Subcutaneous abdominal adipose tissue (tissue), 5 donors: Measurements from ENCODE around the gene UBE2C.
A peak's percentile ranks its signal among the peaks of the same experiment; 100 is the strongest.

Experiments
- H3K27ac ChIP-seq: one replicate; pipeline ENCODE4 v1.7.0; 2013; ENCODE audit warnings: low read depth, mild to moderate bottlenecking, inconsistent platforms, low read length, moderate library complexity
- H3K27me3 ChIP-seq, 5 donors: one replicate each; pipeline ENCODE4 v1.7.0; 2013; ENCODE audit warnings: low read length in 5 of 5, inconsistent platforms in 1 of 5; ENCODE audit not compliant: control insufficient read depth in 5 of 5, insufficient read depth in 4 of 5
- H3K36me3 ChIP-seq, 5 donors: one replicate each; pipeline ENCODE4 v1.7.0; 2013; ENCODE audit warnings: low read length in 5 of 5; ENCODE audit not compliant: control insufficient read depth in 5 of 5, insufficient read depth in 5 of 5
- H3K4me1 ChIP-seq, 5 donors: one replicate each; pipeline ENCODE4 v1.7.0; 2013; ENCODE audit warnings: low read length in 5 of 5, mild to moderate bottlenecking in 3 of 5, moderate library complexity in 1 of 5; ENCODE audit not compliant: control insufficient read depth in 5 of 5, insufficient read depth in 5 of 5
- H3K4me3 ChIP-seq, 5 donors: one replicate each; pipeline ENCODE4 v1.7.0; 2013; ENCODE audit warnings: low read length in 5 of 5, low read depth in 1 of 5
- H3K9ac ChIP-seq, 5 donors: one replicate each; pipeline ENCODE4 v1.7.0; 2013; ENCODE audit warnings: low read length in 5 of 5, mild to moderate bottlenecking in 4 of 5, moderate library complexity in 3 of 5
- H3K9me3 ChIP-seq, 5 donors: one replicate each; pipeline ENCODE4 v1.7.0; 2013; ENCODE audit warnings: low read length in 5 of 5; ENCODE audit not compliant: control insufficient read depth in 5 of 5
- donor health status: healthy.
- donor health status: healthy.
- donor health status: healthy.
- donor health status: healthy.
- donor health status: healthy.

UBE2C gene

DNA sequence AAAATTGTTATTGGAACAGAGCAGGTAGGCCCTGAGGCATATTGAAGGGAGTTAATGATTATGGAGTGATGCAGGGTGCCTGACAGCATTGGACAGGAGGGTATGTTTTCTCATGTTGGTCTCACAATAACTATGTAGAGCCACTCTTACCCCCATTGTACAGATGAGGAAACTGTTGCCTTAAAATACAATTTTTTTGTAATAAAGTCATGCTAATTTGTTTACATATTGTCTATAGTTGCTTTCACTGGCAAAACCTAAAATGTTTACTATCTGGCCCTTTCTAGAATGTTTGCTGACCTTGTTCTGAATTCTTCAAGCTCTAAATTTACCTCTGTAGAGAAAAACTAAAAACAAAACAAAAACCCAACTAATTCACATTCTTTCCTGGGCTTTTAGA, 39.1 kb downstream of the UBE2C start:
- Histone ChIP-seq H3K27ac (no peak overlapping the region), H3K9me3 (no peaks in the 10 kb centered on the region), H3K27me3 (no peaks in the 10 kb centered on the region), H3K9ac (no peak overlapping the region), H3K4me3 (no peak overlapping the region), H3K36me3 (peaks cover 5 to 54% (median 30%) of the 10 kb centered on the region in 5 donors), H3K4me1 (peaks cover 0 to 20% (median 17%) of the 10 kb centered on the region in 5 donors)

GRCh38 chr20:45852326-45852725, 39.9 kb downstream of the UBE2C start:
- Histone ChIP-seq H3K36me3 (peaks cover 5 to 47% (median 25%) of the 10 kb centered on the region in 5 donors), H3K9ac (no peak overlapping the region), H3K27me3 (no peaks in the 10 kb centered on the region), H3K27ac (no peak overlapping the region), H3K4me3 (no peak overlapping the region), H3K4me1 (peaks cover 0 to 26% (median 22%) of the 10 kb centered on the region in 5 donors), H3K9me3 (no peaks in the 10 kb centered on the region)

DNA sequence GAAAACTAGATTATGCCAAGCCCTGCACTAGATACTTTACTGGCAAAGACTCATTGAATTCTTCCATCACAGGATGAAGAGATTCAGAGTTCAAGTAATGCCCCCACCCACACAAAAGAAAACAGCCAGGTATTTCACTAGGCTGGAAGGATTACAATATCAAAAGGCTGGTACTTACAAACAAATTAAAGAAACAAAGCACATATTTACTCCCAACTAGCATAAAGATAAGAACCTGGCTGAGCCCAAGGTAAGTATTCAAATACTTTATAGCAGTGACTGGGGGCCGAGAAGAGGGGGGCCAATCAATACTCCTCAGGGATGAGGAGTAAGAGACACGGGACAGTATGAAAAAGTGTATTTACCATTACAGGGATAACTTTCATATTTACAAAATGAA, 41.0 kb downstream of the UBE2C start:
- H3K4me3 ChIP-seq = no peak overlapping the region
- H3K4me1 ChIP-seq = peaks cover 0 to 37% (median 31%) of the 10 kb centered on the region in 5 donors
- no peaks in the 10 kb centered on the region for H3K9me3 ChIP-seq
- no peak overlapping the region for H3K9ac ChIP-seq
- peaks cover 5 to 41% (median 18%) of the 10 kb centered on the region in 5 donors for H3K36me3 ChIP-seq
- H3K27ac ChIP-seq = no peak overlapping the region
- no peaks in the 10 kb centered on the region for H3K27me3 ChIP-seq

GRCh38 chr20:45857114-45857881, 44.9 kb downstream of the UBE2C start, which contains the start of the genes ACOT8 and ZSWIM3:
Gene ACOT8, minus strand, starts transcription at chr20:45857392. Its CDS starts 77 bp downstream, at chr20:45857315.
Gene ZSWIM3, plus strand, starts transcription at chr20:45857614. Its CDS starts 212 bp downstream, at chr20:45857826.
- Histone ChIP-seq H3K4me3 (peak within 1 kb of the TSS; percentile 89 to 99 (median 97)), H3K36me3 (peaks cover 4 to 22% (median 9%) of the 10 kb centered on the region in 5 donors), H3K27ac (peak within 1 kb of the TSS; percentile 83), H3K27me3 (no peaks in the 10 kb centered on the region), H3K4me1 (peaks cover 0 to 38% (median 32%) of the 10 kb centered on the region in 5 donors), H3K9ac (peak within 1 kb of the TSS; percentile 68 to 93 (median 87)), H3K9me3 (no peaks in the 10 kb centered on the region)

- Histone ChIP-seq H3K4me1 (peaks cover 0 to 38% (median 32%) of the 10 kb centered on the region in 5 donors), H3K9me3 (no peaks in the 10 kb centered on the region), H3K9ac (peak overlapping the region; percentile 63 to 91 (median 82)), H3K36me3 (peaks cover 2 to 20% (median 9%) of the 10 kb centered on the region in 5 donors), H3K27me3 (no peaks in the 10 kb centered on the region), H3K4me3 (peak overlapping the region; percentile 89 to 99 (median 97)), H3K27ac (peak overlapping the region; percentile 83)
These were observed 45.4 kb downstream of the UBE2C start for GRCh38 chr20:45857882-45858216.

DNA sequence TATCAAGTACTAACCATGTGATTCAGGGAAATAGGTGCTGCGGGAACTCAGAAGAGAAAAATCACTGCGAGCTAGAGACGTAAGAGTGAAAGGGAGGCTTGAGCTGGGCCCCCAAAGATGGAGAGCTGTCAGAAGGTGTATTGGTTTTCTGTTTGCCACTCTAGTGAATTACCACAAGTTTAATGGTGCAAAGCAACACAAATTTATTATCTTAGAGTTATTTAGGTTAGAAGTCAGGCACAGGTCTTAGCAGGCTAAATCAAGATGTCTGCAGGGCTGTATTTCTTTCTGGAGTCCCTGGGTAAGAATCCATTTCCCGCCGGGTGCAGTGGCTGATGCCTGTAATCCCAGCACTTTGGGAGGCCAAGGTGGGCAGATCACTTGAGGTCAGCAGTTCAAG, 47.5 kb downstream of the UBE2C start:
- Histone ChIP-seq H3K27me3 (no peaks in the 10 kb centered on the region), H3K36me3 (peaks cover 0 to 5% (median under 1%) of the 10 kb centered on the region in 5 donors), H3K4me1 (peaks cover 0 to 32% (median 29%) of the 10 kb centered on the region in 5 donors), H3K4me3 (no peak overlapping the region), H3K27ac (no peak overlapping the region), H3K9me3 (no peaks in the 10 kb centered on the region), H3K9ac (no peak overlapping the region)

DNA sequence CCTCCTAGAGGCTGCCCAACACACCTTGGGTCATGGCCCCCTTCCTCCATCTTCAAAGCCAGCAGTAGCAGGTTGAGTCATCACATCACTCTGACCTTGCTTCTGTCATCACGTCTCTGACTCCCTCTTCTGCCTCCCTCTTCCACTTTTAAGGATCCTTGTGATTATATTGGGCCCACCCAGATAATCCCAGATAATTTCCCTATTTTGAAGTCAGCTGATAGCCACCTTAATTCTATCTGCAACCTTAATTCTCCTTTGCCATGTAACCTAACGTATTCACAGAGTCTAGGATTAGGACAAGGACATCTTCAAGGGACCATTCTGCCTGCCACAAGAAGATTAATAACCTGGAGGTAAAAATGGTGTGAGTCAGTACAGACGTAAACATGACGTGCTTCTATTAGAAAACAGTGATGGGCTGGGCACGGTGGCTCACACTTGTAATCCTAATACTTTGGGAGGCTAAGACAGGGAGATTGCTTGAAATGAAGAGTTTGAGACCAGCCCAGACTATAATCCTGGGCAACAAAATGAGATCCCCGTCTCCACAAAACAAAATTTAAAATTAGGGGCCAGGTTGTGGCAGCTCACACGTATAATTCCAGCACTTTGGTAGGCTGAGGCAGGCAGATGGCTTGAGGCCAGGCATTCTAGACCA, 48.2 kb downstream of the UBE2C start:
- Histone ChIP-seq H3K4me1 (peaks cover 0 to 26% (median 23%) of the 10 kb centered on the region in 5 donors), H3K4me3 (no peak overlapping the region), H3K27ac (no peak overlapping the region), H3K36me3 (peaks cover 0 to 3% (median 0%) of the 10 kb centered on the region in 5 donors), H3K27me3 (no peaks in the 10 kb centered on the region), H3K9ac (no peak overlapping the region), H3K9me3 (no peaks in the 10 kb centered on the region)

GRCh38 chr20:45861221-45862075, 49.0 kb downstream of the UBE2C start:
- peaks cover 0 to 18% (median 15%) of the 10 kb centered on the region in 5 donors for H3K4me1 ChIP-seq
- no peak overlapping the region for H3K4me3 ChIP-seq
- H3K27ac ChIP-seq = no peak overlapping the region

GRCh38 chr20:45863543-45864470, 51.4 kb downstream of the UBE2C start:
- H3K4me3 ChIP-seq = no peak overlapping the region
- H3K27ac ChIP-seq = no peak overlapping the region

More at GRCh38 chr20:45861221-45862075, 49.0 kb downstream of the UBE2C start:
- no peak overlapping the region for H3K9ac ChIP-seq
- H3K36me3 ChIP-seq = peaks cover 0 to 3% (median 0%) of the 10 kb centered on the region in 5 donors
- no peaks in the 10 kb centered on the region for H3K27me3 ChIP-seq
- H3K9me3 ChIP-seq = no peaks in the 10 kb centered on the region

More at GRCh38 chr20:45863543-45864470, 51.4 kb downstream of the UBE2C start:
- Histone ChIP-seq H3K9ac (no peak overlapping the region), H3K4me1 (no peaks in the 10 kb centered on the region), H3K27me3 (no peaks in the 10 kb centered on the region), H3K9me3 (no peaks in the 10 kb centered on the region), H3K36me3 (peaks cover 0 to 3% (median 0%) of the 10 kb centered on the region in 5 donors)
